GM12878 (cell line): Measurements from ENCODE around the gene ZMIZ1. TPM values are rescaled to one million over a fixed set of nuclear protein-coding genes. Genes with fewer than 3 reads are reported as not detected.
A peak's percentile ranks its signal among the peaks of the same experiment; 100 is the strongest.

Experiments
- ATAC-seq: fragments of 200-7000 bp; cut with Tn5 transposase; 3 replicates; pipeline ENCODE4 v1.9.1; 2020; ENCODE audit warnings: mild to moderate bottlenecking, moderate library complexity
- BruUV-seq: library from RNA; stranded (reverse); fragments of 400-500 nt; replicated peaks from 2 replicates; lab custom pipeline; 2021; lab: Mats Ljungman, UMichigan
- CTCF ChIA-PET: fragments of 300-600 bp; sonication (Branson Sonifier 250); formaldehyde crosslinking; extraction: SDS; loops from one replicate; lab custom pipeline; 2021; ENCODE audit warnings: inconsistent platforms; lab: Yijun Ruan, JAX
- POLR2A ChIA-PET: fragments of 350-600 bp; formaldehyde crosslinking; extraction: SDS; loops from one replicate; lab custom pipeline; 2021; ENCODE audit warnings: inconsistent platforms; lab: Charles Lee
- RAD21 ChIA-PET: fragments of 300-600 bp; sonication (Branson Sonifier 250); formaldehyde crosslinking; loops from one replicate; lab custom pipeline; 2023; ENCODE audit warnings: antibody characterized with exemption; ENCODE audit not compliant: unreplicated experiment; lab: Charles Lee
- SMC1A ChIA-PET: fragments of 300-600 bp; sonication (Branson Sonifier 250); formaldehyde crosslinking; loops from one replicate; lab custom pipeline; 2023; ENCODE audit not compliant: unreplicated experiment, uncharacterized antibody; lab: Charles Lee
- DNase-seq: peaks from one replicate; pipeline ENCODE4 v3.0.0-alpha.2; 2011; ENCODE audit warnings: low read depth, low spot score
- FAIRE-seq: peaks from 3 replicates; lab custom pipeline; 2011; peaks lifted over from hg19 to GRCh38; lab: Jason Lieb, UNC
- H2AFZ ChIP-seq: 2 replicates; pipeline ENCODE4 v1.6.0; 2011; ENCODE audit warnings: low read depth, low read length, control low read depth; ENCODE audit not compliant: control insufficient read depth
- H3K27ac ChIP-seq: 2 replicates; pipeline ENCODE4 v1.5.1; 2011; ENCODE audit warnings: control low read depth; ENCODE audit not compliant: control insufficient read depth, insufficient read depth
- H3K27me3 ChIP-seq, 2 experiments: replicated peaks in 1 of 2; 2 replicates each; pipeline versions ENCODE4 v1.6.0 to v1.6.1; 2011; ENCODE audit warnings: low read length in 1 of 2; ENCODE audit not compliant: control insufficient read depth in 2 of 2, insufficient read depth in 2 of 2
- H3K36me3 ChIP-seq, 2 experiments: 2 replicates each; pipeline ENCODE4 v1.5.1; 2011; ENCODE audit warnings: low read length in 1 of 2; ENCODE audit not compliant: control insufficient read depth in 2 of 2, insufficient read depth in 2 of 2
- H3K4me1 ChIP-seq: 2 replicates; pipeline ENCODE4 v1.6.1; 2011; ENCODE audit warnings: mild to moderate bottlenecking, low read length, moderate library complexity, mixed read lengths; ENCODE audit not compliant: control insufficient read depth, insufficient read depth
- H3K4me2 ChIP-seq: 2 replicates; pipeline ENCODE4 v1.6.0; 2011; ENCODE audit warnings: control low read depth; ENCODE audit not compliant: control insufficient read depth, insufficient read depth
- H3K4me3 ChIP-seq: fragments of 200-600 bp; sonication (generic); 2 replicates; pipeline ENCODE4 v1.5.1; 2016
- H3K79me2 ChIP-seq: 2 replicates; pipeline ENCODE4 v1.6.0; 2011; ENCODE audit warnings: low read length; ENCODE audit not compliant: control insufficient read depth, insufficient read depth
- H3K9ac ChIP-seq: 2 replicates; pipeline ENCODE4 v1.8.0; 2011; ENCODE audit warnings: low read length, control low read depth, mixed read lengths; ENCODE audit not compliant: control insufficient read depth, insufficient read depth
- H3K9me3 ChIP-seq: replicated peaks from 3 replicates; pipeline ENCODE4 v1.5.1; 2011; ENCODE audit warnings: mild to moderate bottlenecking, low read length; ENCODE audit not compliant: control insufficient read depth, insufficient read depth
- H4K20me1 ChIP-seq: 2 replicates; pipeline ENCODE4 v1.6.0; 2011; ENCODE audit not compliant: control insufficient read depth, insufficient read depth
- ETV6 ChIP-seq, 2 experiments: fragments of 450-650 bp in 1 of 2; IDR thresholded peaks in 1 of 2; conservative IDR thresholded peaks in 1 of 2; 2 replicates each; pipeline ENCODE4 v1.6.1; 2014; ENCODE audit warnings: antibody characterized with exemption in 1 of 2, borderline replicate concordance in 1 of 2, low read depth in 1 of 2, mild to moderate bottlenecking in 1 of 2, moderate library complexity in 1 of 2
- FOXM1 ChIP-seq: IDR thresholded peaks from 2 replicates; pipeline ENCODE4 v1.6.1; 2012; ENCODE audit warnings: low read depth, mild to moderate bottlenecking, inconsistent platforms, low read length, moderate library complexity
- MEF2B ChIP-seq: fragments of 450-650 bp; IDR thresholded peaks from 2 replicates; pipeline ENCODE4 v1.6.1; 2018; ENCODE audit warnings: mild to moderate bottlenecking, moderate library complexity; ENCODE audit not compliant: partially characterized antibody, poor library complexity, severe bottlenecking
- MXI1 ChIP-seq: fragments of 150-350 bp; IDR thresholded peaks from 2 replicates; pipeline ENCODE4 v1.6.1; 2011; ENCODE audit warnings: low read depth, mild to moderate bottlenecking, inconsistent platforms, low read length, improper control_type of control experiment
- NFIC ChIP-seq: IDR thresholded peaks from 2 replicates; pipeline ENCODE4 v1.6.1; 2012; ENCODE audit warnings: low read depth, mild to moderate bottlenecking, inconsistent platforms, low read length, moderate library complexity
- NR2C1 ChIP-seq: fragments of 450-650 bp; IDR thresholded peaks from 2 replicates; pipeline ENCODE4 v1.6.1; 2017; ENCODE audit warnings: antibody characterized with exemption, mild to moderate bottlenecking, moderate library complexity
- NRF1 ChIP-seq: conservative IDR thresholded peaks from 2 replicates; pipeline ENCODE4 v1.6.1; 2011; ENCODE audit warnings: mild to moderate bottlenecking, low read depth, low read length, improper control_type of control experiment
- POLR2A ChIP-seq: IDR thresholded peaks from 2 replicates; pipeline ENCODE4 v1.6.1; 2011; ENCODE audit warnings: low read depth, mild to moderate bottlenecking, low read length
- RAD51 ChIP-seq: fragments of 450-650 bp; IDR thresholded peaks from 2 replicates; pipeline ENCODE4 v1.6.1; 2016; ENCODE audit warnings: moderate library complexity, mild to moderate bottlenecking, inconsistent platforms
- RELB ChIP-seq: fragments of 450-650 bp; IDR thresholded peaks from 2 replicates; pipeline ENCODE4 v1.6.1; 2017; ENCODE audit warnings: low read depth, mild to moderate bottlenecking, moderate library complexity
- RFX5 ChIP-seq: IDR thresholded peaks from 2 replicates; pipeline ENCODE4 v1.6.1; 2011; ENCODE audit warnings: low read depth, low read length, improper control_type of control experiment
- SMC3 ChIP-seq: IDR thresholded peaks from 2 replicates; pipeline ENCODE4 v1.6.1; 2011; ENCODE audit warnings: low read length, improper control_type of control experiment, borderline replicate concordance
- SUPT20H ChIP-seq: IDR thresholded peaks from 2 replicates; pipeline ENCODE4 v1.6.1; 2011; ENCODE audit warnings: low read depth, mild to moderate bottlenecking, low read length, moderate library complexity, borderline replicate concordance; ENCODE audit not compliant: control insufficient read depth
- USF1 ChIP-seq: IDR thresholded peaks from 2 replicates; pipeline ENCODE4 v1.6.1; 2011; ENCODE audit warnings: borderline replicate concordance, low read depth, mild to moderate bottlenecking, moderate library complexity, mixed read lengths, low read length; ENCODE audit not compliant: insufficient read depth; ENCODE audit errors: extremely low read length
- YBX1 ChIP-seq: fragments of 450-650 bp; IDR thresholded peaks from 2 replicates; pipeline ENCODE4 v1.6.1; 2016; ENCODE audit warnings: antibody characterized with exemption
- ZNF384 ChIP-seq: IDR thresholded peaks from 2 replicates; pipeline ENCODE4 v1.6.1; 2012; ENCODE audit warnings: low read depth, mild to moderate bottlenecking, low read length, improper control_type of control experiment, borderline replicate concordance
- WGBS: methylation state at CpG from one replicate; pipeline ENCODE4 v1.1.6; 2016; ENCODE audit warnings: low lambda C conversion rate; ENCODE audit not compliant: insufficient replicate concordance, insufficient coverage; ENCODE audit errors: missing lambda C conversion rate; 5-methylcytosine and 5-hydroxymethylcytosine counted together
- in situ Hi-C: fragments of 300-500 bp; cut with MboI; formaldehyde crosslinking; loops from 9 replicates; pipeline ENCODE4 v1.14.3; 2018; ENCODE audit warnings: mixed read lengths
- intact Hi-C: fragments of 100-400 bp; cut with micrococcal nuclease; formaldehyde crosslinking; loops from one replicate; pipeline ENCODE4 v1.14.2; 2022; ENCODE audit not compliant: unreplicated experiment
- polyA plus RNA-seq, 11 experiments: library from polyadenylated mRNA; depleted of rRNA in 4 of 11; unstranded in 6 of 11; stranded (reverse) in 5 of 11; fragments of >200 nt; fragmentation: Nextera tagmentation in 4 of 11; fragmentation: Illumina TruSeq in 1 of 11; extraction: Ambion mirVana in 4 of 11; extraction: Trizol in 1 of 11; gene quantifications; 1 replicate in 1 of 11; 2 replicates in 10 of 11; pipeline versions ENCODE4 v1.2.1 to v1.2.3, GENCODE V29; 2011 to 2016; ENCODE audit warnings: inconsistent platforms in 2 of 11, missing spikeins in 2 of 11, low read depth in 1 of 11
- total RNA-seq, 4 experiments: library from RNA; depleted of rRNA in 3 of 4; stranded (reverse); fragments of >200 nt in 3 of 4; fragmentation: Illumina TruSeq in 1 of 4; extraction: Trizol in 1 of 4; gene quantifications; 2 replicates each; pipeline versions ENCODE4 v1.2.1 to v1.2.3, GENCODE V29; 2013 to 2021
- TF ChIP-seq, protein P1 (sequence below): IDR thresholded peaks from 2 replicates; pipeline ENCODE4 v1.6.1; 2012; ENCODE audit warnings: low read length, inconsistent platforms
- TF ChIP-seq, protein P2 (sequence below): fragments of 450-650 bp; IDR thresholded peaks from 2 replicates; pipeline ENCODE4 v1.6.1; 2017; ENCODE audit warnings: borderline replicate concordance

Gene ZMIZ1
- total and polyA plus RNA-seq, 10 of the 15 experiments (the other 5 are each of a cell fraction or from before 2014, with no cell fraction given), result 3.1 to 82.3 (median 14.9) TPM

GRCh38 chr10:79295563-79295962, 226.8 kb downstream of the ZMIZ1 start (continued):
- TF ChIP-seq USF1, result peak; percentile 11
- TF ChIP-seq, protein P1, sequence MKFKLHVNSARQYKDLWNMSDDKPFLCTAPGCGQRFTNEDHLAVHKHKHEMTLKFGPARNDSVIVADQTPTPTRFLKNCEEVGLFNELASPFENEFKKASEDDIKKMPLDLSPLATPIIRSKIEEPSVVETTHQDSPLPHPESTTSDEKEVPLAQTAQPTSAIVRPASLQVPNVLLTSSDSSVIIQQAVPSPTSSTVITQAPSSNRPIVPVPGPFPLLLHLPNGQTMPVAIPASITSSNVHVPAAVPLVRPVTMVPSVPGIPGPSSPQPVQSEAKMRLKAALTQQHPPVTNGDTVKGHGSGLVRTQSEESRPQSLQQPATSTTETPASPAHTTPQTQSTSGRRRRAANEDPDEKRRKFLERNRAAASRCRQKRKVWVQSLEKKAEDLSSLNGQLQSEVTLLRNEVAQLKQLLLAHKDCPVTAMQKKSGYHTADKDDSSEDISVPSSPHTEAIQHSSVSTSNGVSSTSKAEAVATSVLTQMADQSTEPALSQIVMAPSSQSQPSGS, result no peak

DNA sequence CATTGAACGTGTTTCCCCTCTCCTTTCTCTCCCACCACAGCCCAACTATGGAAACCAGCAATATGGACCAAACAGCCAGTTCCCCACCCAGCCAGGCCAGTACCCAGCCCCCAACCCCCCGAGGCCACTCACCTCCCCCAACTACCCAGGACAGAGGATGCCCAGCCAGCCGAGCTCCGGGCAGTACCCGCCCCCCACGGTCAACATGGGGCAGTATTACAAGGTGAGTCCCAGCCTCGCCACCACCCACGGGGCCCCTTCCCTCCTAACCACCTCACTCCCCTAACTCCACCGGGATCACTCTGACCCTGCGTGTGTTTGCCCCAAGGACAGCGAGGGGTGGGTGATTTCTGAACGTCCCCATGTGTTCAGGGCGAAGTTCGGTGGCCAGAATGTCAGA, 227.7 kb downstream of the ZMIZ1 start:
- DNase-seq (no peak), ATAC-seq (no peak), FAIRE-seq (no peak)
- no peak overlapping the region for H3K4me2 ChIP-seq
- no peaks in the 10 kb centered on the region for H4K20me1 ChIP-seq
- in situ Hi-C loops (no loop called here), intact Hi-C loops (no loop called here)
- no peak overlapping the region for H3K9ac ChIP-seq
- H3K27ac ChIP-seq, result no peak overlapping the region
- CTCF ChIA-PET, result no interaction called here
- peaks cover 32 to 84% of the 10 kb centered on the region in 2 experiments for H3K36me3 ChIP-seq
- no peaks in the 10 kb centered on the region for H3K9me3 ChIP-seq
- RAD21 ChIA-PET, result no interaction called here
- POLR2A ChIA-PET, result no interaction called here
- 71% methylated on average over 9 of the region's 14 CpGs for WGBS
- SMC1A ChIA-PET, result no interaction called here
- no peaks in the 10 kb centered on the region for H3K27me3 ChIP-seq
- peaks cover 12% of the 10 kb centered on the region for H3K4me1 ChIP-seq
- H3K79me2 ChIP-seq, result no peaks in the 10 kb centered on the region
- no peak overlapping the region for H3K4me3 ChIP-seq
- no TSS peak for BruUV-seq
- no peak overlapping the region for H2AFZ ChIP-seq
- TF ChIP-seq RAD51 (no peak), MEF2B (no peak), SMC3 (no peak), FOXM1 (no peak), YBX1 (no peak), MXI1 (no peak), ETV6 (conservative IDR thresholded peaks at IDR 0.05 in 1 of 2, IDR thresholded peaks at IDR 0.05 in 1 of 2; ENCODE audit: borderline replicate concordance in 1 of 2, low read depth in 1 of 2) (no peak), RFX5 (no peak), RELB (no peak), POLR2A (no peak), SUPT20H (no peak), NR2C1 (no peak), ZNF384 (no peak), NRF1 (no peak), NFIC (no peak)
- TF ChIP-seq, protein P2, sequence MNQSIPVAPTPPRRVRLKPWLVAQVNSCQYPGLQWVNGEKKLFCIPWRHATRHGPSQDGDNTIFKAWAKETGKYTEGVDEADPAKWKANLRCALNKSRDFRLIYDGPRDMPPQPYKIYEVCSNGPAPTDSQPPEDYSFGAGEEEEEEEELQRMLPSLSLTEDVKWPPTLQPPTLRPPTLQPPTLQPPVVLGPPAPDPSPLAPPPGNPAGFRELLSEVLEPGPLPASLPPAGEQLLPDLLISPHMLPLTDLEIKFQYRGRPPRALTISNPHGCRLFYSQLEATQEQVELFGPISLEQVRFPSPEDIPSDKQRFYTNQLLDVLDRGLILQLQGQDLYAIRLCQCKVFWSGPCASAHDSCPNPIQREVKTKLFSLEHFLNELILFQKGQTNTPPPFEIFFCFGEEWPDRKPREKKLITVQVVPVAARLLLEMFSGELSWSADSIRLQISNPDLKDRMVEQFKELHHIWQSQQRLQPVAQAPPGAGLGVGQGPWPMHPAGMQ, result no peak
